Activated CD8-positive, alpha-beta memory T cell treated with anti-CD3 and anti-CD28 coated beads, Interleukin-2, amount 50 U/mL, for 4 hours (primary cell): ENCODE data around the gene SH2D4B.

Experiments used
- DNase-seq: peaks from one replicate; pipeline ENCODE4 v3.0.0-alpha.2; 2020

Gene SH2D4B

GRCh38 chr10:80504158-80504811 is 33.4 kb upstream of the SH2D4B start:
- no peak for DNase-seq

- no peak for DNase-seq
Measured at GRCh38 chr10:80504897-80505465, 32.7 kb upstream of the SH2D4B start.

- DNase-seq, result no peak
Measured at GRCh38 chr10:80506189-80506575, 31.5 kb upstream of the SH2D4B start.

- DNase-seq, result no peak
Measured at GRCh38 chr10:80506836-80507487, 30.7 kb upstream of the SH2D4B start.

GRCh38 chr10:80509108-80509402 is 28.6 kb upstream of the SH2D4B start:
- DNase-seq, result no peak

- DNase-seq, result no peak
Measured at GRCh38 chr10:80509403-80510161, 28.1 kb upstream of the SH2D4B start.

GRCh38 chr10:80512031-80512526 is 25.6 kb upstream of the SH2D4B start:
- DNase-seq, result no peak

- no peak for DNase-seq
Measured at GRCh38 chr10:80513106-80513505, 24.6 kb upstream of the SH2D4B start.

- no peak for DNase-seq
Measured at GRCh38 chr10:80515511-80515910, 22.2 kb upstream of the SH2D4B start.

- DNase-seq, result no peak
Measured at GRCh38 chr10:80515941-80516340, 21.8 kb upstream of the SH2D4B start.

GRCh38 chr10:80516506-80517075 is 21.1 kb upstream of the SH2D4B start:
- no peak for DNase-seq

- no peak for DNase-seq
Measured at GRCh38 chr10:80517416-80518142, 20.1 kb upstream of the SH2D4B start.

- no peak for DNase-seq
Measured at GRCh38 chr10:80518143-80518806, 19.4 kb upstream of the SH2D4B start.

- no peak for DNase-seq
Measured at GRCh38 chr10:80518807-80519360, 18.8 kb upstream of the SH2D4B start.

- DNase-seq, result no peak
Measured at GRCh38 chr10:80519936-80520650, 17.6 kb upstream of the SH2D4B start.

GRCh38 chr10:80520661-80521470 is 16.8 kb upstream of the SH2D4B start:
- DNase-seq, result no peak

- DNase-seq, result no peak
Measured at GRCh38 chr10:80522756-80523363, 14.8 kb upstream of the SH2D4B start.

GRCh38 chr10:80523773-80524172 is 13.9 kb upstream of the SH2D4B start:
- DNase-seq, result no peak

GRCh38 chr10:80524190-80524909 is 13.4 kb upstream of the SH2D4B start:
- DNase-seq, result no peak
